SK-N-SH (cell line): ENCODE data around the gene KIAA1549. TPM values are rescaled to one million over a fixed set of nuclear protein-coding genes. Genes with fewer than 3 reads are reported as not detected.

Experiments used
- CTCF ChIA-PET: fragments of 300-600, 350-600 bp; formaldehyde crosslinking; extraction: SDS; loops from one replicate; lab custom pipeline; 2021; lab: Yijun Ruan, JAX
- POLR2A ChIA-PET: fragments of 350-600 bp; sonication (Branson Sonifier 250); formaldehyde crosslinking; extraction: SDS; loops from one replicate; lab custom pipeline; 2020; ENCODE audit warnings: antibody characterized with exemption, inconsistent platforms; lab: Yijun Ruan, JAX
- DNase-seq: peaks from one replicate; pipeline ENCODE4 v3.0.0; 2012
- H2AFZ ChIP-seq: fragments of 200-600 bp; sonication (generic); 2 replicates; pipeline ENCODE4 v1.8.1; 2016; ENCODE audit warnings: antibody characterized with exemption, mild to moderate bottlenecking, low read depth
- H3F3A ChIP-seq: fragments of 200-600 bp; sonication (generic); replicated peaks from 2 replicates; pipeline ENCODE3; 2016; ENCODE audit warnings: antibody characterized with exemption, mild to moderate bottlenecking; ENCODE audit not compliant: insufficient read depth
- H3K27ac ChIP-seq, 2 experiments: fragments of 200-500 bp in 1 of 2; fragments of 200-600 bp in 1 of 2; sonication (Bioruptor generic) in 1 of 2; sonication (generic), shearing (Covaris generic) in 1 of 2; 2 replicates each; pipeline versions ENCODE4 v1.5.1 to v1.6.1; 2014 to 2016; ENCODE audit warnings: low read depth in 2 of 2, inconsistent platforms in 1 of 2, low read length in 1 of 2, mild to moderate bottlenecking in 1 of 2, mixed read lengths in 1 of 2
- H3K27me3 ChIP-seq: fragments of 200-600 bp; sonication (generic), shearing (Covaris generic); 2 replicates; pipeline ENCODE4 v1.6.1; 2016; ENCODE audit warnings: mixed run types; ENCODE audit not compliant: insufficient read depth
- H3K36me3 ChIP-seq, 2 experiments: fragments of 200-500 bp in 1 of 2; fragments of 200-600 bp in 1 of 2; sonication (Bioruptor generic) in 1 of 2; sonication (generic) in 1 of 2; replicated peaks in 1 of 2; 2 replicates each; pipeline versions ENCODE3 to v1.5.1; 2014 to 2016; ENCODE audit warnings: low read length in 1 of 2, mild to moderate bottlenecking in 1 of 2; ENCODE audit not compliant: insufficient read depth in 2 of 2, control insufficient read depth in 1 of 2
- H3K4me1 ChIP-seq, 2 experiments: fragments of 200-500 bp in 1 of 2; fragments of 200-600 bp in 1 of 2; sonication (Bioruptor generic) in 1 of 2; sonication (generic), shearing (Covaris generic) in 1 of 2; 2 replicates each; pipeline versions ENCODE4 v1.5.1 to v1.6.1; 2014 to 2016; ENCODE audit warnings: low read depth in 1 of 2, low read length in 1 of 2, mixed run types in 1 of 2; ENCODE audit not compliant: insufficient read depth in 2 of 2, control insufficient read depth in 1 of 2
- H3K4me2 ChIP-seq: fragments of 200-600 bp; sonication (generic), shearing (Covaris generic); 2 replicates; pipeline ENCODE4 v1.6.1; 2017; ENCODE audit warnings: mixed run types
- H3K4me3 ChIP-seq, 2 experiments: fragments of 200-500 bp in 1 of 2; fragments of 200-600 bp in 1 of 2; sonication (Bioruptor generic) in 1 of 2; sonication (generic), shearing (Covaris generic) in 1 of 2; 2 replicates each; pipeline versions ENCODE4 v1.5.1 to v1.8.1; 2014 to 2016; ENCODE audit warnings: low read depth in 2 of 2, inconsistent platforms in 1 of 2, low read length in 1 of 2, mild to moderate bottlenecking in 1 of 2, mixed read lengths in 1 of 2, moderate library complexity in 1 of 2
- H3K79me2 ChIP-seq: fragments of 200-600 bp; sonication (generic); 2 replicates; pipeline ENCODE4 v1.8.1; 2017; ENCODE audit warnings: mild to moderate bottlenecking; ENCODE audit not compliant: insufficient read depth
- H3K9ac ChIP-seq: fragments of 200-600 bp; sonication (generic); 2 replicates; pipeline ENCODE4 v1.6.1; 2017; ENCODE audit warnings: mixed run types
- H3K9me2 ChIP-seq: fragments of 200-600 bp; sonication (generic); 2 replicates; pipeline ENCODE4 v1.6.1; 2017; ENCODE audit warnings: mixed run types
- H3K9me3 ChIP-seq: fragments of 200-600 bp; sonication (generic); 2 replicates; pipeline ENCODE4 v1.6.1; 2017; ENCODE audit warnings: mixed run types, mild to moderate bottlenecking, moderate library complexity
- H4K20me1 ChIP-seq: fragments of 200-600 bp; sonication (generic); 2 replicates; pipeline ENCODE4 v1.6.1; 2017; ENCODE audit warnings: mild to moderate bottlenecking, mixed run types; ENCODE audit not compliant: insufficient read depth
- ELF1 ChIP-seq: IDR thresholded peaks from 2 replicates; pipeline ENCODE4 v1.4.0; 2012
- EZH2phosphoT487 ChIP-seq: fragments of 200-600 bp; sonication (generic); IDR thresholded peaks from 2 replicates; pipeline ENCODE4 v1.6.1; 2017; ENCODE audit warnings: low read depth, mixed run types, mild to moderate bottlenecking, antibody characterized with exemption, moderate library complexity, borderline replicate concordance
- GABPA ChIP-seq: IDR thresholded peaks from 2 replicates; pipeline ENCODE4 v1.4.0; 2012; ENCODE audit warnings: low read depth, mild to moderate bottlenecking
- GATA2 ChIP-seq: sonication (generic); formaldehyde crosslinking; IDR thresholded peaks from 2 replicates; pipeline ENCODE4 v1.5.0; 2020; ENCODE audit warnings: mild to moderate bottlenecking, missing genetic modification reagents
- MEF2A ChIP-seq: IDR thresholded peaks from 2 replicates; pipeline ENCODE4 v1.4.0; 2012; ENCODE audit warnings: low read depth, borderline replicate concordance
- NRF1 ChIP-seq: IDR thresholded peaks from 2 replicates; pipeline ENCODE4 v1.6.1; 2012; ENCODE audit warnings: low read depth, mild to moderate bottlenecking, low read length
- SMC3 ChIP-seq: IDR thresholded peaks from 2 replicates; pipeline ENCODE4 v1.6.1; 2012; ENCODE audit warnings: low read depth, low read length, improper control_type of control experiment
- TAF1 ChIP-seq: IDR thresholded peaks from 2 replicates; pipeline ENCODE4 v1.6.1; 2012; ENCODE audit warnings: low read depth, mild to moderate bottlenecking, low read length, moderate library complexity, borderline replicate concordance
- TCF12 ChIP-seq: IDR thresholded peaks from 2 replicates; pipeline ENCODE4 v1.4.0; 2012
- USF2 ChIP-seq: fragments of 150-350 bp; IDR thresholded peaks from 2 replicates; pipeline ENCODE4 v1.6.1; 2017; ENCODE audit warnings: antibody characterized with exemption, low read length, low read depth, borderline replicate concordance
- WGBS: methylation state at CpG from one replicate; pipeline ENCODE4 v1.1.6; 2017; ENCODE audit warnings: low lambda C conversion rate; 5-methylcytosine and 5-hydroxymethylcytosine counted together
- polyA plus RNA-seq, 3 experiments: library from polyadenylated mRNA; depleted of rRNA; stranded (reverse); fragments of >200 nt; gene quantifications; 2 replicates each; pipeline ENCODE4 v1.2.3, GENCODE V29; 2012
- TF ChIP-seq, protein P1 (sequence below): IDR thresholded peaks from 2 replicates; pipeline ENCODE4 v1.4.0; 2012; ENCODE audit warnings: low read depth, borderline replicate concordance
- TF ChIP-seq, protein P2 (sequence below): IDR thresholded peaks from 2 replicates; pipeline ENCODE4 v1.4.0; 2012; ENCODE audit warnings: low read depth, borderline replicate concordance
- TF ChIP-seq, protein P3 (sequence below): IDR thresholded peaks from 2 replicates; pipeline ENCODE4 v1.4.0; 2012; ENCODE audit warnings: low read depth

KIAA1549 gene
- polyA plus RNA-seq, 1 of the 3 experiments (the other 2 are of a cell fraction): 3.6 TPM

DNA sequence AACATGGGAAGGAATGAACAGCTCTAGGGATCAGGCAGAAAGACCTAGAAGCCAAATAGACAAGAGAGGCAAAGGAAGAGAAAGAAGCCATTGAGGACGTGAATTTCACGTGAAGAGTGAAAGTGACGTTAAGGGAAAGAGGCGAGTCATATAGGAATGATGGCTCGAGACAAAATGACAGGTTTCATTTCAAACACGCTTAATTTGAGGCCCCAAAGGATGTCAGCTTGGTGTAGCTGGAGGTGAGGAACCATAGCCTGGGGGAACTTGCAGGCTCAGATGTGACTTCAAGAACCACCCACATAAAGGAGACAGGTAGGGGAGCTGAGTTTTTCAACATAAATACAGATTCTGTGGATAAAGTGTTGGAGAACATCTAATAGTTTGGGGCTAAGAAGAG, 98.9 kb downstream of the KIAA1549 start (continued):
- TF ChIP-seq TCF12 (no peak), MEF2A (no peak), EZH2phosphoT487 (no peak)
- TF ChIP-seq, protein P1, sequence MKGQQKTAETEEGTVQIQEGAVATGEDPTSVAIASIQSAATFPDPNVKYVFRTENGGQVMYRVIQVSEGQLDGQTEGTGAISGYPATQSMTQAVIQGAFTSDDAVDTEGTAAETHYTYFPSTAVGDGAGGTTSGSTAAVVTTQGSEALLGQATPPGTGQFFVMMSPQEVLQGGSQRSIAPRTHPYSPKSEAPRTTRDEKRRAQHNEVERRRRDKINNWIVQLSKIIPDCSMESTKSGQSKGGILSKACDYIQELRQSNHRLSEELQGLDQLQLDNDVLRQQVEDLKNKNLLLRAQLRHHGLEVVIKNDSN: no peak
- TF ChIP-seq, all 33 proteins: peak for 0

- H3K27me3 ChIP-seq: no peaks in the 10 kb centered on the region
- TF ChIP-seq GABPA (no peak), GATA2 (no peak), MEF2A (no peak), ELF1 (no peak), SMC3 (no peak), USF2 (no peak), NRF1 (no peak), TAF1 (no peak)
- TF ChIP-seq, protein P2, sequence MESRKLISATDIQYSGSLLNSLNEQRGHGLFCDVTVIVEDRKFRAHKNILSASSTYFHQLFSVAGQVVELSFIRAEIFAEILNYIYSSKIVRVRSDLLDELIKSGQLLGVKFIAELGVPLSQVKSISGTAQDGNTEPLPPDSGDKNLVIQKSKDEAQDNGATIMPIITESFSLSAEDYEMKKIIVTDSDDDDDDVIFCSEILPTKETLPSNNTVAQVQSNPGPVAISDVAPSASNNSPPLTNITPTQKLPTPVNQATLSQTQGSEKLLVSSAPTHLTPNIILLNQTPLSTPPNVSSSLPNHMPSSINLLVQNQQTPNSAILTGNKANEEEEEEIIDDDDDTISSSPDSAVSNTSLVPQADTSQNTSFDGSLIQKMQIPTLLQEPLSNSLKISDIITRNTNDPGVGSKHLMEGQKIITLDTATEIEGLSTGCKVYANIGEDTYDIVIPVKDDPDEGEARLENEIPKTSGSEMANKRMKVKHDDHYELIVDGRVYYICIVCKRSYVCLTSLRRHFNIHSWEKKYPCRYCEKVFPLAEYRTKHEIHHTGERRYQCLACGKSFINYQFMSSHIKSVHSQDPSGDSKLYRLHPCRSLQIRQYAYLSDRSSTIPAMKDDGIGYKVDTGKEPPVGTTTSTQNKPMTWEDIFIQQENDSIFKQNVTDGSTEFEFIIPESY: no peak
- TF ChIP-seq, protein P3, sequence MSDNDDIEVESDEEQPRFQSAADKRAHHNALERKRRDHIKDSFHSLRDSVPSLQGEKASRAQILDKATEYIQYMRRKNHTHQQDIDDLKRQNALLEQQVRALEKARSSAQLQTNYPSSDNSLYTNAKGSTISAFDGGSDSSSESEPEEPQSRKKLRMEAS: no peak
- TF ChIP-seq, all 33 proteins: peak for 0
- Histone ChIP-seq H3K79me2 (no peaks in the 10 kb centered on the region), H4K20me1 (0 out of 2 replicates have a peak, but pooled peaks cover under 1% of the 10 kb centered on the region), H3K4me2 (no peak overlapping the region), H3K9me2 (no peaks in the 10 kb centered on the region), H3K27ac (no peak overlapping the region), H3K9me3 (no peaks in the 10 kb centered on the region), H3K9ac (no peak overlapping the region), H3K4me1 (peaks cover 0 to 11% of the 10 kb centered on the region in 2 experiments; a peak in 2 of 4 replicates), H3K4me3 (no peak overlapping the region), H3F3A (peaks cover 9% of the 10 kb centered on the region), H3K36me3 (peaks cover 7 to 32% of the 10 kb centered on the region in 2 experiments), H2AFZ (no peak overlapping the region)
- CTCF ChIA-PET: interaction anchor here (0.6 to 4.5 kb wide), 5 partner anchors 100 to 193 kb away, joined by 3 to 16 read pairs (median 6); no protein-coding TSS in a partner anchor
- no peak for DNase-seq
- POLR2A ChIA-PET: no interaction called here
- 93% methylated on average over 6 of the region's 6 CpGs for WGBS
These were observed 99.5 kb downstream of the KIAA1549 start for GRCh38 chr7:138881579-138882188.
